Fibroblast of mammary gland (primary cell): ENCODE data around the gene CCDC110.

Source experiments
- DNase-seq: peaks from one replicate; pipeline ENCODE4 v3.0.0-alpha.2; 2010; ENCODE audit warnings: low read depth
- H3K4me3 ChIP-seq: 2 replicates; pipeline ENCODE4 v1.5.1; 2011; ENCODE audit warnings: low read depth, mild to moderate bottlenecking, low read length, moderate library complexity; ENCODE audit not compliant: control insufficient read depth
- CTCF ChIP-seq: conservative IDR thresholded peaks from 2 replicates; pipeline ENCODE4 v1.5.1; 2011; ENCODE audit warnings: low read depth, low read length, inconsistent platforms; ENCODE audit not compliant: control insufficient read depth, insufficient read depth

CCDC110 gene

DNA sequence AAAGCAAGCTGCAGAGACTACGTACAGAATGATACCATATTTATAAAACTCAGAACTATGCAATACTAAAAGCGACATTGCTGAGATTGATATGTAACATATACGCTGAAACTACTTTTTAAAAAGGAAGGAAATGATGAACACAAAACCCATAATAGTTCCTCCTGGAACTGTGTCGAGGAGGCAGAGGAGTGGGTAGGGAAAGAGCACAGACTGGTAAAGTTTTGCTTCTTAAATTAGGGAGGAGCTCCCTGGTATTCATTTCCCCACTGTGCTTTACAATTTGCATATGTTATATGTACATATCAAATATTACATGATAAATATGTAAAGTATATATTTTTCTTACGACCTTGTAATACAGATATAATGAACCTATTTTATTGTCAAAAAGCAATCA lies 59.7 kb downstream of the CCDC110 start:
- TF ChIP-seq CTCF = no peak
- no peak for DNase-seq
- H3K4me3 ChIP-seq = no peak overlapping the region

- no peak overlapping the region for H3K4me3 ChIP-seq
- no peak for DNase-seq
- no peak for TF ChIP-seq CTCF
Observed at GRCh38 chr4:185408432-185408831, 63.1 kb downstream of the CCDC110 start.

- no peak for DNase-seq
- no peak for TF ChIP-seq CTCF
- no peak overlapping the region for H3K4me3 ChIP-seq
Observed at GRCh38 chr4:185405296-185405999, 66.1 kb downstream of the CCDC110 start.

GRCh38 chr4:185404031-185404430 lies 67.5 kb downstream of the CCDC110 start:
- TF ChIP-seq CTCF = no peak
- DNase-seq = no peak
- H3K4me3 ChIP-seq = no peak overlapping the region

- no peak overlapping the region for H3K4me3 ChIP-seq
Observed at GRCh38 chr4:185399466-185399865, 72.1 kb downstream of the CCDC110 start.

DNA sequence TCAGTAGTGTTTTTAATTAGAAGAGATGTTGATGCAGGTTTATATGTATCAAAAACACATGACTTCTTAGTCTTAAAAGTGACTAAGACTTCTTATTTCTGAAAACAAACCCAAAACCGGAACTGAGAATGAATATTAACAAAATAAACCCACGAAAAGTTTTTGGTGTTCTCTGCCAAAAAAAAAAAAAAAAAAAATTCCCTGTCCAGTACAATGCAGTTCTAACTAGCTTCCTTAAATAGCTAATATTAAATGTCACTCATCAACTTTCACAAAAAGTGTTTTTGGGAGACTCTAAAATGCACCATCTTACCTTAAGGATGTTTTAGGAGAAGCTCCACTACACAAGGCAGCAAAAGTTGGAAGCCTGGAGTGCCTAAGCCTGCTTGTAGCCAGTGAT lies 72.9 kb downstream of the CCDC110 start:
- DNase-seq = no peak
- TF ChIP-seq CTCF = no peak
- H3K4me3 ChIP-seq = no peak overlapping the region

More at GRCh38 chr4:185399466-185399865, 72.1 kb downstream of the CCDC110 start:
- no peak for DNase-seq
- no peak for TF ChIP-seq CTCF

GRCh38 chr4:185396724-185397385 lies 74.7 kb downstream of the CCDC110 start, which contains the start of gene ANKRD37:
ANKRD37 (plus strand) TSS chr4:185396841; CDS start chr4:185396924, 83 bp downstream.
- TF ChIP-seq CTCF = no peak
- peak; percentile 19 for DNase-seq
- H3K4me3 ChIP-seq = peak within 1 kb of the TSS; percentile 60
